ENCODE results near the gene PDIA5.

PDIA5 gene

GRCh38 chr3:123072564-123072963 is 5.7 kb downstream of the PDIA5 start:
- no peak for DNase-seq

GRCh38 chr3:123075359-123075758 is 8.5 kb downstream of the PDIA5 start:
- no peak for DNase-seq

DNA sequence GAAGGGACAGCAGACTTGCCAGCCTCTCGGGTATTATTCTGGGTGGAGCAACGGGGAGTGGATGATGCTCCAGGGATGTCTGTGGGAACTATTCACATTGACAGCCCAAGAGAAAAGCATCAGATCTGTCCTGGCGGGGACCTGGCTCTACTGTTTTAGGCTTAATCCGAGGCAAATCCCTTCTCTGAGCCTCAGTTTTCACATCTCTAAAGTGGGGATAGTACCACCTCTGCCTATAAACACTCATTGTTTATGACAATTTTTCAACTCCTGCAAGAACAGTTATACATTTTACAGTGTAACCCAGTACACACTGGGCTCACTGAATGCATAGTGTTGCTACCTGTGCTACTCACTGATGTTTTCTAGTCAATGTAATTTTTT is 9.3 kb downstream of the PDIA5 start:
- no peak for DNase-seq

DNA sequence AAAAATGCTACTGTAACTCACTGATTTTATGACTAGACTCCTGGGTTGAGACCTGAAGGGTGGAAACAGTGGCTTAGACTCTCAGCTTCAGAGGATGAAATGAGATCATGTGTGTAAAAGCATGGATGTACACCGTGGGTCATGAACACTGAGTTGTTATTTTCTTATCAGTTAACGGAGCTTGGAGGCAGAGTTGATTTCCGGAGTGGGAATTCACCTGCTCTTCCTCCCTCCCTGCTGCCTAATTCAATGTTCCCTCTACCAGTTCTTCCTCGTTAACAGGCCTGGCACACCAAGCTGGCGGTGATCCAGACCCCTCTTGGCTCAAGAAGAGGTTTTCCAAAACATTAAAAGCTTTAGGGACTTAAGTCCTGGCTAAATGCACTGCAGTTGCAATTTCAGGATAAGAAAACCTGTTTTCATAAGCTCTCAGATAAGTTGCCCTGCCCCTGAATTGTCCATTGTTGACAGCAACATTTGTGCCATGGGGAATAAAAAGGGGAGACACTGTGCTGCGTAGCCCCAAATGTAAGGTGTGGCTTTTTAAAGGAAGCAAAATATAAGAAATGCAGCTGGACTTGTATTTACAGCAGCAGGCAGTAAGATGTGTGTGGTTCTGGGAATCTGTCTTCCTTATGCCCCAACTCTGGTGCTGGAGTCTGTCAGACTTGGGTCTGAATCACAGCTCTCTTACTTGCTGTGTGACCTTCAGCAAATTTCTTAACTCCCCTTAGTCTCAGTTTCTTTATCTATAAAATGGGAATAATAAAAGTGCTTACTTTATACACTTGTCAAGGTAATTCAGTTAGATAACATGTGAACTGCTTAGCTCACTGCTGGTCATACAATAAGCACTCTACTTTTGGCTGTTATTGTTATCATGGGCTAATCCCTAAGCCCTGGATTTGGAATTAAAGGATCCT is 9.9 kb downstream of the PDIA5 start:
- DNase-seq = no peak

GRCh38 chr3:123078101-123078500 is 11.3 kb downstream of the PDIA5 start:
- DNase-seq = no peak

- DNase-seq = no peak
Measured at GRCh38 chr3:123080864-123081562, 14.2 kb downstream of the PDIA5 start.

- no peak for DNase-seq
Measured at GRCh38 chr3:123081718-123082369, 15.0 kb downstream of the PDIA5 start.

DNA sequence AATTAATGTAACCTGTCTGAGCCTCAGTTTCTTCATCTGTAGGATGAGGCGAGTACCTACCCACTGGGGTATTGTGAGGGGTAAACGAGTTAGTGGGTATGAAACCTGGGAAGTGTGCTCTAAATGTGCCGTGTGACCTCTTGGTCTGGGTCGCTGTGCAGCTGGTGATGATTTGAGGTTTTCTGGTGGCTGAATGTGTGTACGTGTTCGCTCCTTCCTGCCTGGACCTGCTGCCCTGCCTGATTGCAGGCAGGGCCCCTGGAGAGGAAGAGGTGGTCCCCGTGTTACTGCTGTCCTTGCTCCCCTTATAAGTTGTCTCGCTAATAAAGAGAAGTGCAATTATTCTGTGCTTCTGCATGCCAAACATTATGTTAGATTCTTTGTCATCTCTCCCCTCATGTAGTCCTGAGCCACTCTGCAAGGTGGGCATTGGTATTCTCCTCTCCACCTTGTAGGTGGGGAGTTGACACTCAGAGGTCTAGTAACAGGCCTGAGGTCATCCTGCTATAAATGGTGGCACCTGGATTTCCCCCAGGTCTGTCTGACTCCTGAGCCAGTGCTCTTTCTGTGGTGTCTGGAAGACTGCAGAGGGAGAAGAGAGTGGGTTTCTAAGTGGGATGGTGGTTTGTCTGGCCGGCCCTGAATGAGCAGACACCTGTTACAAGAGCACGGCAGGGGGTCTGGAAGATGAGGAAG is 15.7 kb downstream of the PDIA5 start:
- no peak for DNase-seq

GRCh38 chr3:123083383-123084124 is 16.7 kb downstream of the PDIA5 start:
- no peak for DNase-seq

GRCh38 chr3:123084192-123084591 is 17.4 kb downstream of the PDIA5 start:
- DNase-seq = no peak

DNA sequence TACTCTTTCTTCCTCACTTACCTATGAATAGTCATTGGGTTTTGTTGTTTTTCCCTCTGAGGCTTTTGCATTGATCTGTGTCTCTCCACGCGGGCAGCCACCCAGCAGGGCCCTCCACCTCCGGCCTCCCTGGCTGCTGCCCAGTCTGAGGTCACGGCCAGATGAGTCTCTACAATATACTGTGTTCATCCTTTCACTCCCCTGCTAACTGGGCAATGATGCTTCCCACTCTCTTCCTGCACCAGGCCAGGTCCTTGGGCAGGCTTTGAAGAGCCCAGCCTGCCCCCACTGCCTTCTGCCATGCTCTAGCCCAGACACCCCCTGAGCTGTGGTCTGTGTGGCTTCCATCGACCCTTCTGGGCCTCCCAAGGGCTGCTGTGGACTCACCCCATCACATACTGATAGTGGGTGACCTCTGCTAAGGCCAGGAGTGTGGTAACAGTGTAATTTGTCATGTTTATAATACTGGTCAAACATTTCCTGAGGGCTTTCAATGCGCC is 18.0 kb downstream of the PDIA5 start:
- no peak for DNase-seq

GRCh38 chr3:123085293-123085931 is 18.6 kb downstream of the PDIA5 start:
- DNase-seq = no peak

DNA sequence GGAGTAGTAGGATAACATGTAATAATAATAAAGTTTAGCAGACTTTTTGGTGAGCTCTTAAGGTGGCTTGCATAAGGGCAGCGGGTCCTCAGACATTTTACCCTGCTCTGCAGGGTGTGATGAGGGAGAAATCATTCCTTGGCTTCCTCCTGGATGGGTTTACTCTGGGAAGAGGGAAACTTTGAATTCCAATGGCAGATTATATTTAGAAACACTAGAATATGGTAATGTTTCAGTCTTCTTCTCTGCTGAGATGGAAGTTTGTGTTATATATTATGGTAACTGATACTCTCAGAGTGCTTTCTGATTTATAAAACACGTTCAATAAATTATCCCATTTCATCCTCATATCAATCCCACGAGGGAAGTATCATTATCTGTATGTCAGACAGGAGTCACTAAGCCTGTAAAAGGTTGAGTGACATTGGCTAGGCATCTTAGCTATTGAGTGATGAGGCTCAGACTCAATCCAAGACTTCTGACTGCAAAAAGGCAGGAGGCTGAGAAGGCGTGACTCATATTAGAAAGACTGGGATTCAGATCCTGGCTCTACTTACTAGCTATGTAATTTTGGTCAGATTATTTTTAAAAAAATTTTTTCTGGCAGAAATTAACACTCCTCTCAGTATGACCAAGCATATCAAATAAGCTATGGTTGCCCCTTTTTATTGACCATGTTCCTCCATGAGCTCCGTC is 19.3 kb downstream of the PDIA5 start:
- no peak for DNase-seq

GRCh38 chr3:123088387-123088786 is 21.6 kb downstream of the PDIA5 start:
- no peak for DNase-seq

DNA sequence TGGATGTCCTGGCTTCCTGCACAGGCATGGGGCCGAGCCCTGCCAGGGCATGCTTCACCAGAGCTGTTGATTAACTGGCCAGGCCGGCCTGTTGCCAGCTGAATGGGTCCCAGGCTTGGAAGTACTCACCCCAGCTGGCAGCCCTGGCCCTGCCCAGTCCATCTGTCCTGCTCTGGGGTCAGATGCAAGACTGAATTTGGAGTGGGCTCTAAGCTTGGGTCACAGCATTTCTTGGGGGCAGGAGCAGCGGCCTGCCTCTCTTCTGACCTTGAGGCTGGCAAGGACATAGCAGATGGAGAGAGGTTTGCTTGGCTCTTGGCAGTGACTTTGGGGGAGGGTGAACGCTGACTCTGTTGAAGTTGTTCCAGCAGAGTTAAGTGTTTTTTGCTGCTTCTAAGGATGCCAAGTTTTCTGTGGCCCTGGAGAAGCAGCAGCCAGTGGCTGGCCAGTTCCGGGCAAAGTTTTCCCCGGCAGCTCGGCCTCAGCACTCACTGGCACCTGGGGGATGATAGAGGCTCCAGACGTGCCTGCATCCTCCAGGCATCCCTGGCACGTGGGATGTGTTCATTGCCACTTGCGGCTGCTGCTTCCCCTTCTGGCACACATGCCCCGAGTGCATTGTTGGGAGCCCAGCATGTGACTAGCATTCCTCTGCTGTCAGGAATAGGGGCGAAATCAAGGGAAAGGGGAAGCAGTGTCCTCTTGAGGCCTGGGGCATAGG is 22.9 kb downstream of the PDIA5 start:
- DNase-seq = no peak

DNA sequence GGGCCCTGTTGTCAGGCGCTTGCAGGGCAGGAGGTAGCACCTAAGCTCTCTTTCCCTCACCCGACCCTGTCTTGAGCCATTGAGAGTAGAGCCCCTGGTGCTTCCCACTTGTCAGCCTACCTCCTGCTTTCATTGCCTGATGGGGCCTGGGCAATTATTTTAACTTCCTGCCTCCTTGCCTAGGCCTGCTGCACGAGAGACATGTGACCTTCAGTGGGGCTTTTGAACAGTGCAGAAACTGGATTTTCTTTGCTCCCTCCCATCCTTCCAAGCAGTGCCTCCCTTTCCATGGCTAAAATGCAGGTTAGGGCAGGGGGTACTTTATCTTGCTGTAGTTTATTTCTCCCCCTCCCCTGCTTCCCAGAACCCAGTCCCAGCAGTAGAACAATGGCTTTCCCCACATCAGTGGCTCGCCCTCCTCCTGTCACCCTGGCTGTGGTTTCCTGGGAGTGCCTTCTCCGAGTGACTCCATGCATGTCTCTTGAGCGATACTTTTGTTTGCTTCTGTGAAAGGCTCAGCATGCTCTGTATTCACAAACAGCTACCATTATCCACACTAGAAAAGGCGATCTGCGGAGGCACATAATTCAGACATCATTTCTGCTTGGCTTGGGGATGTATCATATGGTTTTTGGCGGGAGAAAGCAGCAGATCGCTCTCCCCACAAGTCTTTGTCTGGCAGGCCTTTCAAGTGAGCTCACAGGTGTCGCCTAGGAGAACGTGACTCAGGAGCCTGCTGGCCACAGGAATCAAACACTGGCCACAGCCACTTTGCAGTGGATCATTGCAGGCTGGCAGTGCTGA is 24.1 kb downstream of the PDIA5 start:
- no peak for DNase-seq

- DNase-seq = no peak
Measured at GRCh38 chr3:123092243-123092642, 25.4 kb downstream of the PDIA5 start.

DNA sequence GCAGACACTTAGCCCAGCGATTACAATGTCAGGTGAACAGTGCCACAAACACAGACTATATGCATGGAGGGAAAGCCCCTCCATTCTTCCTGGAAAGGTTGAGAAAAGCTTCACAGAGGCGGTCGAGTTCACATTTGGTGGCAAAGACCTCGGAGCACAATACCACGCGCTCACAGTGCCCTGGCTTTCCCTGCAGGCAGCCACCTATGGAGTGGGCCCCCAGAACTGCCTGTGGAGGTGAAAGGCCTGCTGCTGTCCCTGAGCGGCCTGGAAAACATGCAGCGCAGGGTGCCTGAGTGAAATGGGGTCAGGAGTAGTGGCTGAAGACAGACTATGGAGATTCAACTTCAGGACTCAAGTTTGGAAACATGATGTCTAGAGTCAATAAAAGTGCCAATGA is 26.9 kb downstream of the PDIA5 start:
- DNase-seq = no peak

- no peak for DNase-seq
Measured at GRCh38 chr3:123094516-123095313, 27.9 kb downstream of the PDIA5 start.

Measured in activated effector memory CD4-positive, alpha-beta T cell treated with Interleukin-2 at 50 U/mL for 16 hours (primary cell).